GM18502 (cell line): ENCODE results near the gene OR2T2.
"Not testable (repeated sequence)": the region's sequence is repeated elsewhere in the genome, so short reads cannot be mapped to it uniquely, and the experiment has no call there.

Experiments
- ATAC-seq: cut with Tn5 transposase; IDR thresholded peaks from one replicate; pipeline ENCODE4 v1.9.1; 2021; ENCODE audit warnings: mild to moderate bottlenecking; ENCODE audit not compliant: unreplicated experiment, poor library complexity

OR2T2 gene

GRCh38 chr1:248445399-248445798 is at the start of gene OR2T2:
Gene OR2T2, plus strand, starts transcription at chr1:248445637. Its CDS starts 7,161 bp downstream, at chr1:248452798.
- ATAC-seq: not testable (repeated sequence)

- ATAC-seq: no peak
Measured at GRCh38 chr1:248402748-248403147, 42.7 kb upstream of the OR2T2 start, which contains the start of gene OR2T1. Gene OR2T1, plus strand, starts transcription at chr1:248403048. Its CDS starts 3,100 bp downstream, at chr1:248406148.

GRCh38 chr1:248404024-248404423 is 41.4 kb upstream of the OR2T2 start:
- ATAC-seq: no peak

GRCh38 chr1:248406721-248407692 is 38.4 kb upstream of the OR2T2 start:
- ATAC-seq: no peak

GRCh38 chr1:248416226-248416625 is 29.2 kb upstream of the OR2T2 start:
- ATAC-seq: peak; percentile 62

- no peak for ATAC-seq
Measured at GRCh38 chr1:248417854-248418253, 27.6 kb upstream of the OR2T2 start.

- ATAC-seq: no peak
Measured at GRCh38 chr1:248421384-248421783, 24.1 kb upstream of the OR2T2 start.

- peak; percentile 43 for ATAC-seq
Measured at GRCh38 chr1:248427526-248428191, 17.8 kb upstream of the OR2T2 start.

GRCh38 chr1:248428192-248428533 is 17.3 kb upstream of the OR2T2 start:
- peak; percentile 91 for ATAC-seq

- not testable (repeated sequence) for ATAC-seq
Measured at GRCh38 chr1:248431683-248432082, 13.8 kb upstream of the OR2T2 start.

GRCh38 chr1:248432201-248432600 is 13.2 kb upstream of the OR2T2 start:
- peak; percentile 40 for ATAC-seq

- ATAC-seq: not testable (repeated sequence)
Measured at GRCh38 chr1:248433811-248434415, 11.5 kb upstream of the OR2T2 start.

- peak; percentile 52 for ATAC-seq
Measured at GRCh38 chr1:248434913-248435312, 10.5 kb upstream of the OR2T2 start.

- ATAC-seq: peak; percentile 42
Measured at GRCh38 chr1:248436303-248436702, 9.1 kb upstream of the OR2T2 start.

GRCh38 chr1:248438668-248439067 is 6.8 kb upstream of the OR2T2 start:
- ATAC-seq: peak; percentile 51

GRCh38 chr1:248439283-248439682 is 6.2 kb upstream of the OR2T2 start:
- not testable (repeated sequence) for ATAC-seq

GRCh38 chr1:248442500-248443277 is 2.7 kb upstream of the OR2T2 start:
- not testable (repeated sequence) for ATAC-seq

GRCh38 chr1:248444603-248445002 is 834 bp upstream of the OR2T2 start:
- ATAC-seq: not testable (repeated sequence)

- peak; percentile 62 for ATAC-seq
Measured at GRCh38 chr1:248448409-248449074, 3.1 kb downstream of the OR2T2 start.
